ENCODE results near the gene COMMD10.

COMMD10 gene

DNA sequence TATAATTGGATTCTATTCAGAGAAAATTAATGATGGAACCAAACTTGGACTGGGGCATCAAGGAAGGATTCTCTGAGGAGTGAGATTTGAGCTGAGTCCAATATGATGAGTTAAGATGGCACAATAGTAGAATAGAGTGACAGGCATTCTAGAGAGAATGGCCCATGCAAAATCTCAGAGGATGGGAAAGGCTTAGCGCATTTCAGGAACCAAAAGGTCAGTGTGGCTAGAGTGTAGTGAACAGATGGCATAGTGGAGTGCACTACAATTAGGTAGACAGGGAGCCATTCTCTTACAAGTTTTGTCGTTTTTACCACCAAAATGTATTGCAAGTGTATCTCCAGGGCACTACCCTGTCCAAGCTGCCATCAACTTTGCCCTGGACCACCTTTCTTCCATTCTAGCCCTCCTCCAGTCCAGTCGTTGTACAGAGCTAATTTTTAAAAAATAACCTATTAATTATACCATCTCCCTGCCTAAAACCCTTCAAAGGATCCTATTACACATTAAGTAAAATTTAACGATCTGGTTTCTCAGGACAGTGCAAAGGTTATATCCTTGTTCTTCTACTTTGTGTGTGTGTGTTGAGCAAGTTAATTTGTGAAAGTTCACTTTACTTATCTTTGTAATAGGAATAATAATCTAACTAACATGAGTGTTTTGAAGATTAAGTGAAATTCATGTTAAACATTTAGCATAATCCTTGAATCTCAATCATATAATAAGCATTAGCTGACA is 211.7 kb downstream of the COMMD10 start:
- DNase-seq, result no peak

- no peak for DNase-seq
Measured at GRCh38 chr5:116297296-116297814, 212.5 kb downstream of the COMMD10 start.

DNA sequence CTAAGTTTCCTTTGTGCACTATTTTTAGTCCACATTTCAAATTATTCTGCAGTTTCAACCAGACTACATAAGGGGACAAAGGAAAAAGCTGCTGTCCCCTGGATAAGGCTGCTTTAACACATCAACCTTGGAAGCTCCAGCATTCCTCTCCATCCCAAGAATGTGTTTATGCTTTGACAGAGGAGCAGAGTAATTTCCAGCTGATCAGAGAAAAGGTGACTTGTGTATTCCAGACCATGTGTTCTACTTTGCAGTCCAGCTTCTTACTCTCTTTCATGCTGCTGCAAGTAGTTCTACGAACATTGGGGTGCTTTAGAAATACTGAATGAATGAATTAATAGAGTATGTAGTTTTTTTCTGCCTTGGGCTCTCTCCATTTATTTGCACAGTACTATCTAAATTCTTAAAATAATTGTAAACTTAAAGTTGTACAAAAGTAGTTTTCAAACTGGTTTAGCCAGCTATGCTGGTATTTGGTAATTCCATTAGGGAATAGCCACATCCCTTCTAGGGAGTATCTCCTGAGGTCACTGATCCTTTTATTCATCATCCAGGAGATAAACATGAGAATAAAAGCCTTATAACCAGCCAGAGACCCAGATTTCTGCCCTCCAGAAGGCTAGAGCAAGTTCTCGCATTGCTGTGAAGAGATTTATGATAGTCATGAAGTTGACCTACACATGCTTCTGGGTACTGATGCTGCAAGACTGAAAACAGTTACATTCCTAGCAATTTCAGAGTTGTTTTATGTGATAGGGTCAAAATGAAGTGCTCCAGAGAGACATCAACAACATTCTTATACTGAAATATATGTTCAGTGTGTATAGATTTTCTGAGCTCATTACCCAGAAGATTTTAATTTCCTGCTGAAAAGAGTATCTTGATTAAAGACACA is 215.2 kb downstream of the COMMD10 start:
- no peak for DNase-seq

DNA sequence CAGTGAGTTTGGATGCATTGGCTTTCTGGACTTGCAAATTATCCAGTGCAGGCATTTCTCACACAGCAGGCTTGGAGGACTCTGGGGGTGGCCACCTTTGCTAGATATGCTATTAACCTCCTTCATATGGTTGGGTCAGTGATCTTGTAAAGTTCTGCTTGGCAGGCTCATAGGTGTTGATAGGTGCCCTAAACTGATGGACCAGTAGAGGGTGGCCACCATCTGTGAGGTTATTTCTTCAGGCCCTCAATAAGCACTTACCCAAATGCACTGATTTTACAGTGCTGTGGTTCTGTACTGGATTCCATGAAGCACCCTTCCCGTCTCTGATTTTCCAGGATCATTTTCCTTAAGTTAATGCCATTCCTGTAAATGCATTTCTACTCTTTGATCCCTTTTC is 216.3 kb downstream of the COMMD10 start:
- DNase-seq, result no peak

GRCh38 chr5:116303340-116303739 is 218.5 kb downstream of the COMMD10 start:
- DNase-seq, result no peak

GRCh38 chr5:116303810-116304209 is 219.0 kb downstream of the COMMD10 start:
- DNase-seq, result no peak

GRCh38 chr5:116305899-116306298 is 221.1 kb downstream of the COMMD10 start:
- no peak for DNase-seq

GRCh38 chr5:116306846-116307245 is 222.0 kb downstream of the COMMD10 start:
- no peak for DNase-seq

DNA sequence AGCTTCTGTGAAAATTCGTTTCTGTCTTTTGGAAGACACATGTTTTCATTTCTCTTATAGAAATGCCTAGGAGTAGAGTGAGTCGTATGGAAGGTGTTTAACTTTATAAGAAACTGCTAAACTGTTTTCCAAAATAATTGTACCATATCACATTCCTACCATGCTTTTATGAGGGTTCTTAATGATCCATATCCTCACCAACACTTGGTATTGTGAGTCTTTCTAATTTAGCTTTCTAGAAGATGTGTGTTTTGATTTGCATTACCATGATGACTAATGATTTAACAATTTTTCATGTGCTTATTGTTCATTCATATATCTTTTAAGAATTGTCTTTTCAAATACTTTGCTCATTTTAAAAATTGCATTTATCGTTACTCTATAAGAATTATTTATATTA is 223.6 kb downstream of the COMMD10 start:
- DNase-seq, result no peak

DNA sequence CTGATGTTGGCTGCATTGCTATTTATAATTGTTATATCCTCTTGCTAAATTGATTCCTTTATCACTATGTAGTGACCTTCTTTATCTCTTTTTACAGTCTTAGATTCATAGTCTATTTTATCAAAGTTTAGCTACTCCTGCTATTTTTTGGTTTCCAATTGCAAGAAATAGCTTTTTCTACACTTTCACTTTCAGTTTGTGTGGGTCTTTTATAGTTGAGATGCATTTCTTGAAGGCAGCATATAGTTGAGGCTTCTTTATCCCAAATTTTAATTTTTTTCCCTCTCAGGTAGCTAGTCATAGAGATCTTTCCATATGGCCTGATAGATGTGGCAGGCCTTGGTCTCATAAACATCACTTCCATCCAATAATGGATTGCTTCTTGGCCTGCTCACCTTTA is 228.5 kb downstream of the COMMD10 start:
- no peak for DNase-seq

- no peak for DNase-seq
Measured at GRCh38 chr5:116315531-116315930, 230.7 kb downstream of the COMMD10 start.

DNA sequence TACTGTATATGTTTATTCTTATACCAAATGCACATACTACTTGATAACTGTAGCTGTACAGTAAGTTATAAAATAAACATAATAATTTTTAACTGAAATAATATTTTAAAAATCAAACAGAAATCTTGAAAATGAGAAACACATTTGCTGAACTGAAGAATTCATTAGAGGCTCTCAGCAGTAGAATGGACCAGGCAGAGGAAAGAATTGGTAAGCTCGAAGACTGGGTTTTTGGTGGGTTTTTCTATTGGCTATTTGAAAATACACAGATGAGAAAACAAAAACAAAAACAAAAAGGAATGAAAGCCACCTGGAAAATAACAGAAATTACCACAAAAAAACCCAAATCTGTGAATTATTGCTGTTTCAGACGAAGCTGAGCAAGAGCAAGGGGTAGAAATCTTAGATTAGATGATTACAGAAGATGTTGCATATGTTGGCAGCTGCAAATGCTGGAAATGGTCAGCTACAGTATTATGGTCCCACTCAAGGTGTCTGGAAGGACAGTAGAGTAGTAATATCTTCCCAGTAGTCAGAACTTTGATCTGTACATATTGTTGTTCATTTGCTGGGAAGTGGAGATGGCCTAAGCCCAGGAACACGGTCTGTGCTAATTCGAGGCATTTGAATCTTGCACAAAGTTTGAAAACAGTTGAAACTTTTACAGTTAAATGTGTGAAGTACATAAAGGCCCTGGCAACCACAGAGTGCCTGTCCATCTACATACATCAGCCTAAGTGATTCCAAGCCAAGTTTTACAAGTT is 233.4 kb downstream of the COMMD10 start:
- no peak for DNase-seq

- no peak for DNase-seq
Measured at GRCh38 chr5:116320486-116320885, 235.7 kb downstream of the COMMD10 start.

DNA sequence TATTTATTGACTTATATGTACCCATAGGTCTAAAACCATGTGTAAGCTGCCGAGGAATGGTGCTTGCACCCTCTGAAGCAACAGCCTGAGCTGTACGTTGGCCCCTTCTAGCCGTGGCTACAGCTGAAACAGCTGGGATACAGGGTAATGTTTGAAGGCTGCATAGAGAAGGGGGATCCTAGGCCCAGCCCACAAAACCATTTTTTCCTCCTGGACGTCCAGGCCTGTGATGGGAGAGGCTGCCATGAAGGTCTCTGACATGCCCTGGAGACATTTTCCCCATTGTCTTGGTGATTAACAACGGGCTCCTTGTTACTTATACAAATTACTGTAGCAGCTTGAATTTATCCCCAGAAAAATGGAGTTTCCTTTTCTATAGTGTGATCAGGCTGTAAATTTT is 244.7 kb downstream of the COMMD10 start:
- no peak for DNase-seq

DNA sequence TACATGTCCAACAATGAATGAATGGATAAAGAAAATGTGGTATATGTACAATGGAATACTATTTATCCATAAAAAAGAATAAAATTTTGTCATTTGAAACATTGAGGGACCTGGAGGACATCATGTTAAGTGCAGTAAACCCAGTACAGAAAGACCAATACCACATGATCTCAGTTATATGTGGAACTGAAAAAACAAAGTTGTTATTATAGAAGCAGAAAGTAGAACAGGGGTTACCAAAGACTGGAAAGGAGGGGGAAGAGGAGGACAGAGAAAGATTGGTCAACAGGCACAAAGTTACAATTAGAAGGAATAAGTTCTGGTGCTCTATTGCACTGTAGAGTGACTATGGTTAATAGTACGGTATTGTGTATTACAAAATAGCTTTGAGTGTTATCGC is 256.0 kb downstream of the COMMD10 start:
- no peak for DNase-seq

Measured in GF-D8 (cell line).